Measurements from ENCODE around the gene OTUD5.

OTUD5 gene

GRCh38 chrX:48958635-48959094 lies 1.3 kb upstream of the OTUD5 start:
- no peaks in the 10 kb centered on the region for H3K9me3 Mint-ChIP-seq
- H3K27ac Mint-ChIP-seq = peak overlapping the region in 1 of 2 donors; percentile 100
- H3K27me3 Mint-ChIP-seq = no peaks in the 10 kb centered on the region
- peak overlapping the region; percentile 98 to 99 for H3K4me3 Mint-ChIP-seq
- peak in 1 of 2 donors; percentile 21 for DNase-seq
- no peak for ATAC-seq
- peaks cover 27% of the 10 kb centered on the region for H3K4me1 Mint-ChIP-seq

DNA sequence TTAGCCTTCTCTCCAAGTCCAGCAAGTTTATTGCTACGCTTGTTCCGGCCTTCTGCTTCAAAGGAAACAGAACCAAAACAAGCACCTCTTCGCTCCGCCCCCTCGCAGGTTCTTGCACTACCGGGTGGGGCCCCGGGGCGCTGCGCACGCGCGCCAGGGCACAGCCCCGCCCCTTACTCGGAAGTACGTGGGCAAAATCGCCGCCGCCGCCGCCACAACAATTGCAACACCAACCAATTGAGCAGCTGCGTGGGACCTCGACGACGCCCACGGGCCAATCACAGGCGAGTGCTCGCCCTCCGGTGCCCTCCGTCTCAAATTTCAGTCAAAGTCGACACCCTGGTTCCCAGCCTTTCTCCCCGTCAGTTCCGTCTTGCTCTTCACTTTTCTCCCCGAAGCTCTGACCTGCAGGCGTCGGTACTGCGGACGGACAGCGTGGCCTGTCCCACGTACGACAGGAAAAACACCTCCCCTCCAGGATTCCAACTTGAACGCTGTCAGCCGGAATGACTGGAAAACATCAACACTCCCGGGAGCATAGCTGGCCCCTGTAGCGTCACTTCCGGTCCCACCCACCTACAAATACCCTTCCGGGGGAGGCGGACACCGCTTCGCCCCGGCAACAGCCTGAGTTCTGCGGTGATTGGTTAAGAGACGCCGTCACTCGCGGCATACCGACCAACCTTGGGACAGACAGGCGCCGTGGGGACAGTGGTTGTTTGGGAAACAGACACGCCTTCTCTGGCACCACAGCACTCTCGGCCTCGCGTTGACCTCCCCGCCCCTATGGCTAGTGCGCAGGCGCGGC lies 624 bp upstream of the OTUD5 start:
- Mint-ChIP-seq H3K9me3 (no peaks in the 10 kb centered on the region), H3K4me1 (peaks cover 33% of the 10 kb centered on the region), H3K4me3 (peak overlapping the region; percentile 98 to 99), H3K27me3 (no peaks in the 10 kb centered on the region), H3K27ac (peak overlapping the region; percentile 100)
- ATAC-seq (peak; percentile 91), DNase-seq (peak; percentile 92 to 95)

DNA sequence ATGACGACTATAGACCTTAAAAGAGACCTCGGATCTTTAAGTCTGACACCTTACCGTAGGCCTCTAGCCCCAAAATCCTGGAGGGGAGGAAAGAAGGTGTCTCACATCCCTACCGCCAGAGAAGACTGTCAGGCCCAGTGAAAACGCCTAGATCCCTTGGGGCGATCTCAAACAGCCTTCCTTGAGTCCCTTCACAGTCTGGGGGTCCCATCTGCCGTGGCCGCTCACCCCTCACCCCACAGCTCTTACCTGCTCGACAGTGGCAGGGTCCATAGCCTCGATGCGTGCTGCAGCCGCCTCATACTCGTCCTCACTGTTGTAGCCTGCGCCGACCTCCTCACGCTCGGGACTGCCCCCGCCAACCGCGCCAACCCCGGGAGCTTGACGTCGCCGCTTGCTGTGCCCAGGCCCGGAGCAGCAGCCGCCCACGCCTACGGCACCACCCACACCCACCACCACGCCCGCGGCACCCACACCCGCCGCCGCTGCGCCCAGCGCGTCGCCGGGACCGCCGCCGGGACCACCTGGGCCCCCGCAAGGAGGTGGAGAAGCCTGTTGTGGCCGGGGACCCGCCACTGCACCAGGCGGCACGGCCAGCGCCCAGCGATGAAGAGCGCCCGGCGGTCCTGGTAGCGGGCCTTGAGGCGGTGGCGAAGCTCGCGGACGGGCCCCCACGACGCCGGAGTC lies 536 bp downstream of the OTUD5 start:
- no peaks in the 10 kb centered on the region for H3K9me3 Mint-ChIP-seq
- peak; percentile 50 to 68 for DNase-seq
- ATAC-seq = peak; percentile 42
- no peaks in the 10 kb centered on the region for H3K27me3 Mint-ChIP-seq
- H3K4me3 Mint-ChIP-seq = peak overlapping the region; percentile 75 to 85
- H3K27ac Mint-ChIP-seq = peak overlapping the region; percentile 78 to 90
- peaks cover 44% of the 10 kb centered on the region for H3K4me1 Mint-ChIP-seq

- DNase-seq (no peak), ATAC-seq (no peak)
- Mint-ChIP-seq H3K27ac (no peak overlapping the region), H3K4me1 (peaks cover 63% of the 10 kb centered on the region), H3K9me3 (no peaks in the 10 kb centered on the region), H3K27me3 (no peaks in the 10 kb centered on the region), H3K4me3 (no peak overlapping the region)
Measured at GRCh38 chrX:48948589-48948988, 8.8 kb downstream of the OTUD5 start.

DNA sequence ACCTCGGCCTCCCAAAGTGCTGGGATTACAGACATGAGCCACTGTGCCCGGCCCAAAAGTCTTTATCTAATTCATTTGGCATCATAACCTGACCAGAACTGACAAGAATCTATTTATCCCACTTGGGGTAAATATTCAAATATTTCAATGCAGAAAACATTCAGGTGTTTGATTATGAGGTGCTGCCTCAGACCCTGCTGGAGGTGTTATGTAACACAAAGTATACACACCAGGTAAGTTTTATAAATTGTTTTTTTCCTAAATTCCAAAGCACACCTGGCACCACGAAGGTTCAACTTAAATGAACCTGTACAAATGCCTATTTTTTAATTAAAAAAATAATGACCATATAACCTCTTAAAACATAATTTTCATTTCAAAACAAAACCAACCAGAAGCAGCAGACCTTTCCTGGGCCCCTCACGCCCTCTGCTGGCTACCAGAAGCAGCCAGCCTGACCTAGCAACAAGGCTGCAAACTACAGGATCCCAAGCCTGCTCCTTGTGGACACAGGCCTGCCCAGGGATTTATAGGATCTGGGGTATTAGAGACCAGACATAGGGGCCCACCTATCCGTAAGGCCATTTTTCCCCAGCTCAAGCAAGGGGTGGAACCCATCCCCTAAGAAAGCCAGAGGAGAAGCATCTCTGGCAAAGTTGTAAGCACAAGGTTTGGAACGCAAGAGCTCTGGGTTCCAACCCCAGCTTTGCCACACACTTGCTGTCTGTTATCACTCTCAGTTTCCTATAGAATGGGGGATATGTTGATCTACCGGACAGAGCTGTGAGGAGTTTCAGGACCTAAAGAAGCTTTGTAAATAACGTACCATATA lies 11.7 kb downstream of the OTUD5 start:
- Mint-ChIP-seq H3K4me1 (peaks cover 66% of the 10 kb centered on the region), H3K9me3 (no peaks in the 10 kb centered on the region), H3K27ac (peak overlapping the region in 1 of 2 donors; percentile 63), H3K27me3 (no peaks in the 10 kb centered on the region), H3K4me3 (peak overlapping the region; percentile 54 to 64)
- peak in 1 of 2 donors; percentile 39 for DNase-seq
- no peak for ATAC-seq

- Mint-ChIP-seq H3K4me1 (peaks cover 88% of the 10 kb centered on the region), H3K27ac (peak overlapping the region; percentile 89 to 94)
- ATAC-seq = no peak
Measured at GRCh38 chrX:48942895-48943294, 14.5 kb downstream of the OTUD5 start.

GRCh38 chrX:48940404-48940955 lies 16.9 kb downstream of the OTUD5 start:
- peak in 1 of 2 donors; percentile 43 for DNase-seq
- no peak for ATAC-seq
- Mint-ChIP-seq H3K9me3 (no peaks in the 10 kb centered on the region), H3K27me3 (no peaks in the 10 kb centered on the region), H3K4me1 (peaks cover 94% of the 10 kb centered on the region), H3K4me3 (peak overlapping the region; percentile 57 to 89), H3K27ac (peak overlapping the region; percentile 81 to 99)

More at GRCh38 chrX:48942895-48943294, 14.5 kb downstream of the OTUD5 start:
- peak overlapping the region; percentile 74 to 80 for H3K4me3 Mint-ChIP-seq
- H3K27me3 Mint-ChIP-seq = no peaks in the 10 kb centered on the region
- no peak for DNase-seq
- H3K9me3 Mint-ChIP-seq = no peaks in the 10 kb centered on the region

GRCh38 chrX:48939524-48940228 lies 17.7 kb downstream of the OTUD5 start:
- peak; percentile 43 to 55 for DNase-seq
- no peaks in the 10 kb centered on the region for H3K9me3 Mint-ChIP-seq
- no peaks in the 10 kb centered on the region for H3K27me3 Mint-ChIP-seq
- H3K4me3 Mint-ChIP-seq = peak overlapping the region; percentile 82 to 89
- H3K4me1 Mint-ChIP-seq = peaks cover 99% of the 10 kb centered on the region
- peak overlapping the region; percentile 95 to 99 for H3K27ac Mint-ChIP-seq
- ATAC-seq = peak; percentile 11

- Mint-ChIP-seq H3K27ac (peak overlapping the region; percentile 95 to 99), H3K9me3 (no peaks in the 10 kb centered on the region), H3K27me3 (no peaks in the 10 kb centered on the region), H3K4me3 (peak overlapping the region; percentile 82 to 89), H3K4me1 (peaks cover 99% of the 10 kb centered on the region)
- ATAC-seq = peak; percentile 56
- peak; percentile 75 to 88 for DNase-seq
Measured at GRCh38 chrX:48938721-48939425, 18.5 kb downstream of the OTUD5 start.

DNA sequence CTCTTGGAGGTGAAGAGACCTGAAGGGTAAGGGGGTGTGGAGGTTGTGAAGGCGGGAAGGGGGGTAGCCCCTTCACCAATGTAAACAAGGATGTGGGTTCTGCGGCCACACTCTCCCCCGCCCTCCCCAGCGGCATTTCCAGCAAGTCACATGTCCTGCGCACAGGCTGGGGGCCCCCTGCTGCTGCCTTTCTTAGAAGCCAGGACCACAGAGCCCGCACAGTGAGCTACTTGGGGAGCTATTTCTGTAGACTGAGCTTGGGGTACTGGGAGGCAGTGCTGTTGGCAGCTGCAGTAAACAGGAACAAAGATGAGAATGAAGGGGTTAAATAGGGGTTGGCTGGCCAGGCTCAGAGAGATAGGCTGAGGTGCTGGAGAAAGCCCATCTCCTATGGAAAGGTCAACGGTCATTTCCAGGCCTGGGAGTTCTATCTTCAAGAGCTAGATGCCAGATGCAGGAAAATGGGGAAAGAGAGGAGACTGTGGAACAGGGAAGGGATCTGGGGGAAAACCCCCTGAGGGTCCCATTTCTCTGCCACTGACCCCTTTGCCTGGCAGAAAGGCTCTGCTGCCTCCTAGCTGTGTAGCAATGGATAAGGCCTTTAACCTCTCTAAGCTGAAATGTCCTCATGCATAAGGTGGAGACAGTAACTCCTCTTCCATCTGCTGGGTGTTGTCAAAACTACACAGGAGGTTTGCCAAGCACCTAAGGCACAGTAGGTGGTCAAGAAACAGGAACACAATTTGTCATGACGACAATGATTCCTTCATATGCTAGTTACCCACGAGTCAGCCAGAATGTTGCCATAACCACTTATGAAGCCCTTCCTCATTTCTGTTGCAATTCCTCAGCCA lies 20.1 kb downstream of the OTUD5 start:
- DNase-seq (peak; percentile 89 to 95), ATAC-seq (peak; percentile 84)
- H3K9me3 Mint-ChIP-seq = no peaks in the 10 kb centered on the region
- H3K27ac Mint-ChIP-seq = peak overlapping the region; percentile 95 to 99
- peak overlapping the region; percentile 82 to 89 for H3K4me3 Mint-ChIP-seq
- peaks cover 94% of the 10 kb centered on the region for H3K4me1 Mint-ChIP-seq
- no peaks in the 10 kb centered on the region for H3K27me3 Mint-ChIP-seq

DNA sequence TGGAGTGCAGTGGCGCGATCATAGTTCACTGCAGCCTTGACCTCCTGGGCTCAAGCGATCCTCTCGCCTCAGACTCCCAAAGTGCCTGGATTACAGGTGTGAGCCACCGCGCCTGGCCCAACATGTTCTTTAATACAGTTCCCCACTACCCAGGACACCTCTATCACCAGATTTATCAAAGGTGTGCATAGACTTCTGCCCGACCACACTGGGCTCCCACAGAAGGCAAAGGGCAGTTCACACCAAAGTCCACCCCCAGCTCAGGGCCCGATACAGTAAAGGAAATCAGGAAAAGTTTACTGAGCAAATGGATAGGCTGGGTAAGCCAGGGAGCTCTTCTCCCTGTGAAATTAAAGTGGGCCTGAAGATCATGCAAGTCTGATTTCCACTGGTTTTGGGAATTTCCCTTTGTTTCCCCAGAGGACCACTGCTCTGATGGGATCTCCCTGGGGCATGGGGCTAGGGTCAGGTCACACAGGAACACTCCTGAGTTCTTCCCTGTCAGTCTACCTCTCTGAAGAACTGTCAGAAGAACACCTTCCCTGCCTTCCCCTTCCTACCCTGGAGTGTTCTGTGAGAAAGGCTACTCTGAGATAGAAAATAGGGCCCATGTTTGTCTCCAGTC lies 20.9 kb downstream of the OTUD5 start:
- no peak for DNase-seq
- Mint-ChIP-seq H3K27me3 (no peaks in the 10 kb centered on the region), H3K4me1 (peaks cover 86% of the 10 kb centered on the region), H3K9me3 (no peaks in the 10 kb centered on the region), H3K4me3 (peak overlapping the region; percentile 82 to 89), H3K27ac (peak overlapping the region; percentile 89 to 99)
- no peak for ATAC-seq

- ATAC-seq = no peak
- Mint-ChIP-seq H3K4me1 (peaks cover 75% of the 10 kb centered on the region), H3K9me3 (no peaks in the 10 kb centered on the region), H3K27ac (peak overlapping the region; percentile 95 to 99), H3K27me3 (no peaks in the 10 kb centered on the region), H3K4me3 (peak overlapping the region; percentile 70 to 75)
- DNase-seq = no peak
Measured at GRCh38 chrX:48935301-48935670, 22.1 kb downstream of the OTUD5 start.
